Measurements from ENCODE around the gene COBLL1. TPM values are rescaled to one million over a fixed set of nuclear protein-coding genes. Genes with fewer than 3 reads are reported as not detected.

The COBLL1 gene
- total RNA-seq, 1 experiment from 2014 or later: 42.1 TPM

- H3K27me3 Mint-ChIP-seq (ENCODE audit: insufficient read depth, unreplicated experiment): no peaks in the 10 kb centered on the region
- Histone ChIP-seq H3K9me3 (no peaks in the 10 kb centered on the region), H3K27me3 (replicated peaks; ENCODE audit: control insufficient read depth, insufficient read depth, low read length) (no peaks in the 10 kb centered on the region), H3K4me3 (ENCODE audit: low read depth, low read length) (no peak overlapping the region), H3K4me1 (no peaks in the 10 kb centered on the region), H3K36me3 (ENCODE audit: control insufficient read depth, insufficient read depth, low read length) (no peaks in the 10 kb centered on the region)
- CTCF ChIA-PET: no interaction called here
- TF ChIP-seq CTCF (IDR thresholded peaks at IDR 0.05; ENCODE audit: insufficient read depth in 1 of 2, low read depth in 1 of 2, low read length in 1 of 2, severe bottlenecking in 1 of 2, unreplicated experiment in 1 of 2): no peak
- DNase-seq: no peak
- peaks cover 39% of the 10 kb centered on the region for H3K9me3 Mint-ChIP-seq (ENCODE audit: unreplicated experiment)
- H3K4me1 Mint-ChIP-seq (ENCODE audit: low read depth, unreplicated experiment): no peaks in the 10 kb centered on the region
- H3K27ac Mint-ChIP-seq (ENCODE audit: unreplicated experiment): no peak overlapping the region
- intact Hi-C loops (cut with micrococcal nuclease; ENCODE audit: unreplicated experiment): loop anchor here (1.0 kb wide), 1 partner anchor 95 kb away; no protein-coding TSS in a partner anchor
- POLR2A ChIA-PET: no interaction called here
- no TSS peak for BruUV-seq (replicated peaks)
- no peak overlapping the region for H3K4me3 Mint-ChIP-seq (ENCODE audit: unreplicated experiment)
- no peaks in the 10 kb centered on the region for H3K36me3 Mint-ChIP-seq (ENCODE audit: insufficient read depth, unreplicated experiment)
Measured at GRCh38 chr2:164655336-164655735, 186.3 kb downstream of the COBLL1 start.

- POLR2A ChIA-PET: no interaction called here
- Histone ChIP-seq H3K4me3 (ENCODE audit: low read depth, low read length) (no peak overlapping the region), H3K4me1 (no peaks in the 10 kb centered on the region), H3K36me3 (ENCODE audit: control insufficient read depth, insufficient read depth, low read length) (no peaks in the 10 kb centered on the region), H3K9me3 (peaks cover 6% of the 10 kb centered on the region; the same call in 1 of the 2 replicates), H3K27me3 (replicated peaks; ENCODE audit: control insufficient read depth, insufficient read depth, low read length) (no peaks in the 10 kb centered on the region)
- Mint-ChIP-seq H3K4me3 (ENCODE audit: unreplicated experiment) (no peak overlapping the region), H3K27me3 (ENCODE audit: insufficient read depth, unreplicated experiment) (no peaks in the 10 kb centered on the region), H3K27ac (ENCODE audit: unreplicated experiment) (no peak overlapping the region), H3K36me3 (ENCODE audit: insufficient read depth, unreplicated experiment) (no peaks in the 10 kb centered on the region), H3K4me1 (ENCODE audit: low read depth, unreplicated experiment) (no peaks in the 10 kb centered on the region), H3K9me3 (ENCODE audit: unreplicated experiment) (peaks cover 49% of the 10 kb centered on the region)
- CTCF ChIA-PET: no interaction called here
- no TSS peak for BruUV-seq (replicated peaks)
- DNase-seq: no peak
- intact Hi-C loops (cut with micrococcal nuclease; ENCODE audit: unreplicated experiment): no loop called here
- TF ChIP-seq CTCF (IDR thresholded peaks at IDR 0.05; ENCODE audit: insufficient read depth in 1 of 2, low read depth in 1 of 2, low read length in 1 of 2, severe bottlenecking in 1 of 2, unreplicated experiment in 1 of 2): no peak
Measured at GRCh38 chr2:164651361-164651760, 190.3 kb downstream of the COBLL1 start.

DNA sequence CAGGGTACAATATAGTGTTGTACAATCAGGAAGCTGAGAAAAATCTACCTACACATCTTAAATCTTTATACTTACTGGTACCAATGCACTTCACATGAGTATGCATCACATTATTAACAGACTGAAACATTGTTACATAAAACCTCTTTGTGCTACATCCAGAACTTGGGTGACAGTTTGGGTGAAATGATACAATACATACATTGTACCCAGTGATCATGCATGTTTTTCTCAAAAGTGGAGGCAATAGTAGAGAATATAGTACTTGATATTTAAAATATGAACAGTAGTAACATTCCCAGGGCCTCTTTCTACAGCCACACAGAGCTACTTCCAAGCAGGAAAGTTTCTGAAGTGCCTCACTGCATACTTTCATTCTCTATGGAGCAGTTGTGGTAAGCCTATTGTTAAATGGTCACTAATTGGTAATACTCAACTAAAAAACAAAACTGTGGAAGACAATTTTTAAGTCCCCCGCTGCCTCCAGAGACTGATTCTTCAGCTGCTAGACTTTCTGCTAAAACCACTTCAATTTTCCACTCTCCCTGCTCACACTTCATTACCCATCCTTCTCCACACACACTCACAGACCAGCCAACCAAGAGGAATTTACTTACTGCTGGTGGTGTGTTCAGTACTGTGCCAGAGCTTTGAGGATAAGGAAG is 197.5 kb downstream of the COBLL1 start:
- H3K4me3 ChIP-seq (ENCODE audit: low read depth, low read length): no peak overlapping the region
- CTCF ChIA-PET: no interaction called here
- no TSS peak for BruUV-seq (replicated peaks)
- H3K9me3 Mint-ChIP-seq (ENCODE audit: unreplicated experiment): peaks cover 14% of the 10 kb centered on the region
- H3K4me1 ChIP-seq: no peaks in the 10 kb centered on the region
- no peaks in the 10 kb centered on the region for H3K36me3 Mint-ChIP-seq (ENCODE audit: insufficient read depth, unreplicated experiment)
- H3K27me3 ChIP-seq (replicated peaks; ENCODE audit: control insufficient read depth, insufficient read depth, low read length): no peaks in the 10 kb centered on the region
- POLR2A ChIA-PET: no interaction called here
- no peaks in the 10 kb centered on the region for H3K36me3 ChIP-seq (ENCODE audit: control insufficient read depth, insufficient read depth, low read length)
- peaks cover 6% of the 10 kb centered on the region; the same call in 1 of the 2 replicates for H3K9me3 ChIP-seq
- no peak for TF ChIP-seq CTCF (IDR thresholded peaks at IDR 0.05; ENCODE audit: insufficient read depth in 1 of 2, low read depth in 1 of 2, low read length in 1 of 2, severe bottlenecking in 1 of 2, unreplicated experiment in 1 of 2)
- H3K27ac Mint-ChIP-seq (ENCODE audit: unreplicated experiment): no peak overlapping the region
- intact Hi-C loops (cut with micrococcal nuclease; ENCODE audit: unreplicated experiment): no loop called here
- no peak for DNase-seq
- no peaks in the 10 kb centered on the region for H3K4me1 Mint-ChIP-seq (ENCODE audit: low read depth, unreplicated experiment)
- H3K4me3 Mint-ChIP-seq (ENCODE audit: unreplicated experiment): no peak overlapping the region
- H3K27me3 Mint-ChIP-seq (ENCODE audit: insufficient read depth, unreplicated experiment): no peaks in the 10 kb centered on the region
